RWPE1 (cell line): ENCODE results near the gene CRTAC1.

Experiments used
- CTCF ChIA-PET: fragments of 350-600 bp; sonication (Branson Sonifier 250); formaldehyde crosslinking; extraction: SDS; loops from one replicate; lab custom pipeline; 2021; lab: Yijun Ruan, JAX
- POLR2A ChIA-PET: fragments of 400-600 bp; formaldehyde crosslinking; extraction: SDS; loops from one replicate; lab custom pipeline; 2020; ENCODE audit warnings: antibody characterized with exemption; ENCODE audit not compliant: low non-redundant PET; lab: Yijun Ruan, JAX
- DNase-seq: peaks from one replicate; pipeline ENCODE4 v3.0.0; 2012; ENCODE audit warnings: low spot score
- H3K27ac ChIP-seq: fragments of 450-650 bp; 2 replicates; pipeline ENCODE4 v1.5.1; 2017
- TF ChIP-seq, protein P1 (sequence below): fragments of 450-650 bp; conservative IDR thresholded peaks from 2 replicates; pipeline ENCODE4 v1.5.1; 2017; ENCODE audit warnings: low read depth, mild to moderate bottlenecking

CRTAC1 gene

DNA sequence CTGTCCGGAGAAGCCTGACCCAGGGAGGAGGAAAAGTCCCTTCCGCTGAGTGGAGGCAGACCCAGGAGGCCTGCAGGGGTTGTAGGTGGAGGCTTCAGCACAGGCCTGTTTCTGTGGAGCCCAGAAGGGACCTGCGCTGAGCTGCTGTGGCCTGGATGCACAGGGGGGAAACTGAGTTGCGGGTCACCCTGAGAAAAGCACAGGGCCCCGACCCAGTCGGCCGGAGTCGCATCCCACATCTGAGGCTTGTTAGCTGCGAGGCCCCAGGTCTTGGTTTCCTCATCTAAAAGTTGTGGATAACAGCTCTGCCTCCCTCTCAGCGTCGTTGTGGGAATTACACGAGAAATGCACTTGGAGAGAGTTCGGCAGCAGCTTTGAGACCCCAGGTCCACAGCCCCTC lies 104.4 kb downstream of the CRTAC1 start:
- TF ChIP-seq, protein P1, sequence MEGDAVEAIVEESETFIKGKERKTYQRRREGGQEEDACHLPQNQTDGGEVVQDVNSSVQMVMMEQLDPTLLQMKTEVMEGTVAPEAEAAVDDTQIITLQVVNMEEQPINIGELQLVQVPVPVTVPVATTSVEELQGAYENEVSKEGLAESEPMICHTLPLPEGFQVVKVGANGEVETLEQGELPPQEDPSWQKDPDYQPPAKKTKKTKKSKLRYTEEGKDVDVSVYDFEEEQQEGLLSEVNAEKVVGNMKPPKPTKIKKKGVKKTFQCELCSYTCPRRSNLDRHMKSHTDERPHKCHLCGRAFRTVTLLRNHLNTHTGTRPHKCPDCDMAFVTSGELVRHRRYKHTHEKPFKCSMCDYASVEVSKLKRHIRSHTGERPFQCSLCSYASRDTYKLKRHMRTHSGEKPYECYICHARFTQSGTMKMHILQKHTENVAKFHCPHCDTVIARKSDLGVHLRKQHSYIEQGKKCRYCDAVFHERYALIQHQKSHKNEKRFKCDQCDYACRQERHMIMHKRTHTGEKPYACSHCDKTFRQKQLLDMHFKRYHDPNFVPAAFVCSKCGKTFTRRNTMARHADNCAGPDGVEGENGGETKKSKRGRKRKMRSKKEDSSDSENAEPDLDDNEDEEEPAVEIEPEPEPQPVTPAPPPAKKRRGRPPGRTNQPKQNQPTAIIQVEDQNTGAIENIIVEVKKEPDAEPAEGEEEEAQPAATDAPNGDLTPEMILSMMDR: no peak
- H3K27ac ChIP-seq: no peak overlapping the region
- CTCF ChIA-PET: interaction anchor here (1.0 kb wide), 1 partner anchor 11 kb away, joined by 4 read pairs; no protein-coding TSS in a partner anchor
- DNase-seq: no peak
- POLR2A ChIA-PET: no interaction called here

DNA sequence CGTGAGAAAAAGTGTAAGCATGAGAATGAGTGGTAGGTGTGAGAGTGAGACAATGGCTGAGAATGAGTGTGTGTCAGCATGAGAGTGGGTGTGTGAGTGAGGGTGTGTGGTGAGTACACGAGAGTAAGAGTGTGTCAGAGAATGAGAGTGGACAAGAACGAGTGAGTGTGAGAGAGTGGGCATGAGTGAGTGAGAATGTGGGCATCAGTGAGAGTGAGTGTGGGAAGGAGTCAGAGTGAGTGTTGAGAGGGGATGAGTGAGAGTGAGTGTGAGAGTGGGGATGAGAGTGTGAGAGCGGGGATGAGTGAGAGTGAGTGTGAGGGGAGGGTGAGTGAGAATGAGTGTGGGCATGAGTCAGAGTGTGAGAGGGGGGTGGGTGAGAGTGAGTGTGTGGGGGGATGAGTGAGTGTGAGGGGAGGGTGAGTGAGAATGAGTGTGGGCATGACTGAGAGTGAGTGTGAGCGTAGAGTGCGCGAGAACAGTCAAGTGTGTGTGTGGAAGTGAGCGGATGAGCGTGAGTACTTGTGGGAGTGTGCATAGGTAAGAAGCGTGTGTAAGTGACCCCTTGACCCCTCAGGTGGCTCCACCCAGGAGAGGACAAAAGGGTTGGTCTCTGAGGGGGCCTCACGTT lies 105.0 kb downstream of the CRTAC1 start:
- CTCF ChIA-PET: interaction anchor here (1.0 kb wide), 1 partner anchor 10 kb away, joined by 4 read pairs; no protein-coding TSS in a partner anchor
- POLR2A ChIA-PET: no interaction called here
- TF ChIP-seq, protein P1: no peak
- H3K27ac ChIP-seq: no peak overlapping the region
- no peak for DNase-seq

DNA sequence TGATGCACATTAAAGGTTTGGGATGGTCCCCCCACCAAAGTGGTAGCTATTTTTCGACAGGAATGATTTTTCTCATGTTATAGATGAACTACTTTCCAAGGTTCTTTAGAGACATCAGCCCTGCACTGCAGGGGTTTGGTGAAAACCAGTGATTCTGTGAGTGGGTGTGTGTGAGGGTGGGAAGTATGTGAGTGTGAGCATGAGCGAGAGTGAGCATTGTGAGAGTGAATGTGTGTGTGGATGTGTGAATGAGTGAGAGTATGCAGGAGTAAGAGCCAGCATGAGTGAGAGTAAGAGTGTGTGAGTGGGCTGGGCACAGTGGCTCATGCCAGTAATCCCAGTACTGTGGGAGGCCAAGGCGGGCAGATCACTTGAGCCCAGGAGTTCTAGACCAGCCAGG lies 105.7 kb downstream of the CRTAC1 start:
- POLR2A ChIA-PET: no interaction called here
- TF ChIP-seq, protein P1: no peak
- CTCF ChIA-PET: no interaction called here
- DNase-seq: no peak
- H3K27ac ChIP-seq: no peak overlapping the region

DNA sequence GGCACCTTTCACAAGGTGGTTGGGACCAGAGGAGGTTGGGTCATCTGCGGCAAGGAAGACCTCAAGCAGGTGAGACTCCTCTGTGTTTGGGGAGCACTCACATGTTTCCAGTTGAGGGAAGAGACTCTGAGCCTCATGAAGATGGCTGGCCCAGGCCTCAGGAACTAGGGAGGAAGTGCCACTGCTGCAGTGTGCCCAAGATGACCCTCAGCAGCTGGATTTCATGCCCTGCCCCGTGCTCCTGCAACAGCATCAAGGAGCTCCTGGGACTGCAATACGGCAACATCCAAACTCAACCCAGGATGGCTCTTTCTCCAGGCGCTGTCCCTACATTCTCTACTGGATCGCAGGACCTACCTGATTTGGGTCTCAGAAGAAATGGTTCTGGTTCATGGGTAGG lies 106.9 kb downstream of the CRTAC1 start:
- POLR2A ChIA-PET: no interaction called here
- H3K27ac ChIP-seq: no peak overlapping the region
- no peak for DNase-seq
- TF ChIP-seq, protein P1: no peak
- CTCF ChIA-PET: interaction anchor here (0.6 to 1.4 kb wide), 2 partner anchors 9 to 1448 kb away, joined by 3 to 4 read pairs; no protein-coding TSS in a partner anchor

DNA sequence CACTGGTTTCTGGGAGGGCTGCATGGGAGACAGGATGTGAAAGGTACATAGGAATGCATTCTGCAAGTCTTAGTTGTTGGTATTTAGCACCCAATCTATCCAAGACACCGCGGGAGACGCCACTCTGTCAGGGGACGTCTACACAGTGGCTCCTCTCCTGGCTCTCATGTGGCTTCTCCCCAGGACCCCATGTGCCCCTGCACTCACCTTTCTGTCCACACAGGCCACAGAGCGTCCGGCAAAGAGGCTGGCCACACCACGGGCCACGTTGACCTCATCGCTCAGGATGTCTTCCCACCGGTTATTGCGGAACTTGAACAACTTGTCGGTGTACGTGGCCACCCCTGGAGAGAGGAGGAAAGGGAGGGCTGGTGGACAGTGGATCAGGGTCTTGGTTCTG lies 107.4 kb downstream of the CRTAC1 start:
- ChIA-PET CTCF (interaction anchor here (0.6 to 1.4 kb wide), 3 partner anchors 8 to 1449 kb away, joined by 3 to 4 read pairs (median 3); no protein-coding TSS in a partner anchor), POLR2A (no interaction called here)
- TF ChIP-seq, protein P1: no peak
- no peak for DNase-seq
- H3K27ac ChIP-seq: no peak overlapping the region

DNA sequence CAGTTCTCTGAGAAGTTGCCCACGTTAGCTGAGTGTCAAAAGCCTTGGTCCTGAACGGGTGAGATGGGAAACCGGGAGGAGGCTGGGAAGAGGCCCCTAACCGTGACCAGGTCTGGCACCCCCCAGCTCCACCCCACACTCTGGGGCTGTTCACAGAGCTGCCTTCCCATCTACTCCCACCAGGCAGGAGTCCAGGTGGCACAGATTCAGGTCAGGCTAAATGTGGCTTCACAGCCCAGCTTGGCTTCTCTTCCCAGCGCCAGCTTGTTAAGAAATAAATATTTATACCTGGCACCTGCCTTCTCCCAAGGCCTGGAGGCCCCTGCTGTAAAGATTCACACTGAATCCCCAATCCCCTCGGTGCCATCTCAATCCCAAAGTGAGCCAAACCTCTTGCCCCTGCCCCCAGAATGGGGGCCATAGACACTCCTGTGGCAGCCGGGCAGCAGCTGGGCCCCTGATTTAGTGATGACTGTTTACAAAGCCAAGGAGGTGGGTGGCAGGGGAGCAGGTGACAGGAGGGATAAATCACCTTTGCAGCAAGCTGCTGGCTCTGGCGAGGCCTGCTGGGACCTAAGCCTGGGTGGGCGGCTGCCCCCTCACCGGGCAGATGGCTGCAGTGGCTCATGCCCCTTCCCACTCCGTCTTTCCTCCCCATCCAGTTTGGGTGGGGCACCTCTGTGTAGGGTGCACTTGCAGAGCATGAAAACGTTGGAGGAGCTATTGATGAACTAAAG lies 108.2 kb downstream of the CRTAC1 start:
- ChIA-PET CTCF (interaction anchor here (0.7 to 1.2 kb wide), 2 partner anchors 119 to 137 kb away, joined by 3 to 5 read pairs; no protein-coding TSS in a partner anchor), POLR2A (no interaction called here)
- no peak overlapping the region for H3K27ac ChIP-seq
- TF ChIP-seq, protein P1: no peak
- DNase-seq: no peak
